Measurements from ENCODE around the gene LRRC71.

DNA sequence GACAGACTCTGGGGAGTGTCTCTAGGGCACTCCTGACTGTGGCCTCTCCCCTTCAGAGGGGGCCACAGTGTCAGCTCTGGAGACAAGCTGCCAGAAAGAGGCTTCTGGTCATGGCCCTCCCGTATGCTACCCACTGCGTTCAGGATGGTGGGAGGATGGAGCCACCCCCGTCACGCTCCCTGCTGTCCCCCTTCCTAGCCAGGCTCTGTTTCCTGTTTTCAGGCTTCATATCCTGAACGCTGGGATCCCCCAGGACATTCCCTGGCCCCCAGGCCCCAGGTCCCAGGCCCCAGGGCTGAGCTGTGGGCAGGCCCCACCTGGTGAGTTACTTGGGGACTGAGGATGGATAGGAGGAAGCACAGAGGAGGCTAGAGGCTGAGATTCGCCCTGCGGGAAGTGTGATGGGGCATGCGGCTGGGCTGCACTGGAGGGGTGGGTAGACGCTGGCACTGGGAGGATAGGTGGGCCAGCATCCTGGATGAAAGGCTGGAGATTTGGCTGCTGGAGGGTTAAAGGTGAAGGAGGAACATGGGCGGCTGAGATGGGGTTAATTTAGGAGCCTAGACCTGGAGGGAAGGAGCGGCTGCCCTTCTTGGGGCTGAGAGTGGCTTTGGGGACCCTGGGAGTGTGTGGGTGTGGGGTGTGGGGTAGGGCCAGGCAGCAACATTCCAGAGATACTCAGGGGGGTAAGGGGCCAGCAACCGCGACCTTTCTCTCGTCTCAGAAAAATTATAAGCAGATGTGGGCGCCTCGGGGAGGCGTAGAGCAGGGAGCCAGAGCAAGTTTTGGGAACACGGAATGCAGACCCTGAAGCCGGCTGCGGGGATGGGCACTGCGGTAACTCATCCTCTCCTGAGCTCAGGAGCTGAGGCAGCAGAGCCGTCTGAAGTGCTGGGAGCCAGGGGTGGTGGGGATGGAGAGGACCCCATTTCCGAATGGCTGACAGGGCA, 18.2 kb upstream of the LRRC71 start:
- TF ChIP-seq, protein P1, sequence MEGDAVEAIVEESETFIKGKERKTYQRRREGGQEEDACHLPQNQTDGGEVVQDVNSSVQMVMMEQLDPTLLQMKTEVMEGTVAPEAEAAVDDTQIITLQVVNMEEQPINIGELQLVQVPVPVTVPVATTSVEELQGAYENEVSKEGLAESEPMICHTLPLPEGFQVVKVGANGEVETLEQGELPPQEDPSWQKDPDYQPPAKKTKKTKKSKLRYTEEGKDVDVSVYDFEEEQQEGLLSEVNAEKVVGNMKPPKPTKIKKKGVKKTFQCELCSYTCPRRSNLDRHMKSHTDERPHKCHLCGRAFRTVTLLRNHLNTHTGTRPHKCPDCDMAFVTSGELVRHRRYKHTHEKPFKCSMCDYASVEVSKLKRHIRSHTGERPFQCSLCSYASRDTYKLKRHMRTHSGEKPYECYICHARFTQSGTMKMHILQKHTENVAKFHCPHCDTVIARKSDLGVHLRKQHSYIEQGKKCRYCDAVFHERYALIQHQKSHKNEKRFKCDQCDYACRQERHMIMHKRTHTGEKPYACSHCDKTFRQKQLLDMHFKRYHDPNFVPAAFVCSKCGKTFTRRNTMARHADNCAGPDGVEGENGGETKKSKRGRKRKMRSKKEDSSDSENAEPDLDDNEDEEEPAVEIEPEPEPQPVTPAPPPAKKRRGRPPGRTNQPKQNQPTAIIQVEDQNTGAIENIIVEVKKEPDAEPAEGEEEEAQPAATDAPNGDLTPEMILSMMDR (IDR thresholded peaks at IDR 0.05) = no peak
- TF ChIP-seq POLR2A (IDR thresholded peaks at IDR 0.05) = no peak

Measured in Peyer's patch (tissue), 4 donors.